GM21360 (cell line): ENCODE data around the gene BCAM.
"Not testable (repeated sequence)": the region's sequence is repeated elsewhere in the genome, so short reads cannot be mapped to it uniquely, and the experiment has no call there.

ENCODE experiments used
- ATAC-seq: cut with Tn5 transposase; IDR thresholded peaks from one replicate; pipeline ENCODE4 v1.9.1; 2021; ENCODE audit warnings: mild to moderate bottlenecking, moderate library complexity; ENCODE audit not compliant: unreplicated experiment

BCAM gene

GRCh38 chr19:44814517-44814916 lies 5.6 kb downstream of the BCAM start:
- no peak for ATAC-seq

GRCh38 chr19:44816301-44816700 lies 7.4 kb downstream of the BCAM start:
- ATAC-seq = no peak

- no peak for ATAC-seq
Observed at GRCh38 chr19:44817725-44818465, 9.0 kb downstream of the BCAM start.

GRCh38 chr19:44818466-44819031 lies 9.6 kb downstream of the BCAM start:
- ATAC-seq = no peak

DNA sequence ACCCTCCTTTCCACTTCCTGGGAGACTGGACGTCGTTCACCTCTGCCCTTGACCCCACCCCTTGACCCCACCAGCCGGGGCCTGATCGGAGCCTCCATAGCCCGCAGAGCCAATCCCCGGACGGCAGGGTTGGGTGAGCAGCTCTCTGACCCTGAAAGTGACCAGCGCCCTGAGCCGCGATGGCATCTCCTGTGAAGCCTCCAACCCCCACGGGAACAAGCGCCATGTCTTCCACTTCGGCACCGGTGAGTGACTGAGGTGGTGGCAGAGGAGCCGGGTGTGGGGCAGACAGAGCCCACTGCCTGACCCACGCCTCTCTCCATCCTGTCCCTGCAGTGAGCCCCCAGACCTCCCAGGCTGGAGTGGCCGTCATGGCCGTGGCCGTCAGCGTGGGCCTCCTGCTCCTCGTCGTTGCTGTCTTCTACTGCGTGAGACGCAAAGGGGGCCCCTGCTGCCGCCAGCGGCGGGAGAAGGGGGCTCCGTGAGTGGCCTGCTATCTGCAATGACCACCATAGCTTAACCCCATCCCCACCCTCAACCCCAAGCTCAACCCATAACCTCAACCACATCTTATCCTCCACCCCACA lies 10.4 kb downstream of the BCAM start:
- ATAC-seq = no peak

GRCh38 chr19:44820648-44821609 lies 12.0 kb downstream of the BCAM start:
- ATAC-seq = no peak

- ATAC-seq = no peak
Observed at GRCh38 chr19:44822177-44822576, 13.3 kb downstream of the BCAM start.

GRCh38 chr19:44822670-44823372 lies 13.9 kb downstream of the BCAM start:
- no peak for ATAC-seq

DNA sequence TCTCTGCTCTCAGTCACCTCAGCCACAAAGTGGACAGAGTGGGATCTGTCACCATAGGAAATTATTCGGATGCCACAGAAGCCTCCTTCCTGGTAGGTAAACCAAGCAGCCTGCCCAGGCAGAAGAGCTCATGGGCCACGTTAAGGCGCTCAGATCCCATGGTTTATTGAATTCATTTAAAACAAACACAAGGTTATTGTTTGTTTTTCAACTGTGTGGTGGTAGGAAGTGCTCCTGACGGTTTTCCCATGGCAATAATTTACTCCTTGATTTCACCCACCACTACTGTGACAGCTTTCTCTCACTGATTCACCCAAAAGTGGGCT lies 14.4 kb downstream of the BCAM start:
- no peak for ATAC-seq

DNA sequence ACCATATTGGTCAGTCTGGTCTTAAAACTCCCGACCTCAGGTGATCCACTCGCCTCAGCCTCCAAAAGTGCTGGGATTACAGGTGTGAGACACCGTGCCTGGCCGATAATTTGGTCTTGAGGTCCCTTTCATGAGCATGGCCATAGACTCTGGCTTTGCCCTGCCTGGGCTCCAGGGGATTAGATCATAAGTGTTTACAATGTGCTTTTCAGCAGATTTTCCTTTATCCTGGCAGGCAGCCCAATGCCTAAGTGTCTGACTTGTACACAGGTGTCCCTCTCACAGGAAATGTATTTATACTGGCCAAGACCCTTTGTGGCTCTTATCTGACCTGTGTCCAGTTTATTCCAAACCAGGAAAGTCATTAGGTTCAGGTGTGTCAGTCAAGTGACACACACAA lies 15.9 kb downstream of the BCAM start:
- ATAC-seq = no peak

DNA sequence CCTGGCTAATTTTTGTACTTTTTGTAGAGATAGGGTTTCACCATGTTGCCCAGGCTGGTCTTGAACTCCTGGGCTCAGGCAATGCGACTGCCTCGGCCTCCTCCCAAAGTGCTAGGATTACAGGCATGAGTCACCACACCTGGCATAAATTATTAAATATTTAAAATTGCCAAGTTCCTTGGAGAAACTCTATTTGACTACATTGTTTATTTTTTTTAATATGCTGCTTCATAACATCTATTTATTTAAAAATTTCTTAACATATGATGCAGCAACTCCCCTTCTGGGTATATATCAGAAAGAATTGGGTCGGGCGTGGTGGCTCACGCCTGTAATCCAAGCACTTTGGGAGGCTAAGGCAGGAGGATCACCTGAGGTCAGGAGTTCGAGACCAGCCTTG lies 24.0 kb downstream of the BCAM start:
- ATAC-seq = not testable (repeated sequence)

GRCh38 chr19:44834399-44834798 lies 25.5 kb downstream of the BCAM start:
- not testable (repeated sequence) for ATAC-seq

DNA sequence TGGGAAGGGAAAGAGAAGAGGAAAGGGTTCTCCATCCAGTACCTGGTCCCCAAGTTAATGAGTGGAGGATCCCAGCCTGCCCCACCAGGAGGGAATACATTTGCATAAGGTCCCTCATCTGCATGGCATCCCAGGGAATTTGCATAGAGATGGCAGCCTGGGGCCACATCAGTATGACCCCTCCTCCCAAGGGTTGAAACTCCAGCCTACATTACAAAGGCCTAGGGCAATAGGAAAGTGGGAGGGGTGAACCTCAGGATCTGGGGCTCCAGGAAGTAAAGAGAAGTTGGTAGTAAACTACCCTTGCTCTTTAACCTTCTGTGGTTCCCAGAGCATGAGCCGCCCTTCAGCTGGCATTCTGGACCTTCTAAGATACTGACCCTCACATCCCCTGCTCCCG lies 30.4 kb downstream of the BCAM start:
- ATAC-seq = no peak

GRCh38 chr19:44840811-44841210 lies 31.9 kb downstream of the BCAM start:
- ATAC-seq = no peak

DNA sequence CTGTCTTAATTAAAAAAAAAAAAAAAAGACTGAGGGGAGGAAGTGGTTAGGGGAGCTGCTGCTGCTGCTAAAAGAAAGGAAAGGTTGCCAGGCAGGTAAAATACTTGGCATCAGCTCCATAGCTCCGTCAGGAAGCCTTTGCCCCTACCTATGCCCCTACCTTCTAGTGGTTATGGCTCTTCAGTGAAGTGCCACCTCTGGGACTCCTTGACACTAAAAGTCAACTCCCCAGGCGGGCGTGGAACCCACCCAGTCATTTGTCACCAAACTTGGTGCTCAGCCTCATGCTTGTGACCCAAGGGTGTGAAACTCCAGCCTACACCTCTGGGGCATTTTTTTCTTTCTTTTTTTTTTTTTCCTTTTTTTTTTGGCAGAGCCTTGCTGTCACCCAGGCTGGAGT lies 32.3 kb downstream of the BCAM start:
- ATAC-seq = no peak

DNA sequence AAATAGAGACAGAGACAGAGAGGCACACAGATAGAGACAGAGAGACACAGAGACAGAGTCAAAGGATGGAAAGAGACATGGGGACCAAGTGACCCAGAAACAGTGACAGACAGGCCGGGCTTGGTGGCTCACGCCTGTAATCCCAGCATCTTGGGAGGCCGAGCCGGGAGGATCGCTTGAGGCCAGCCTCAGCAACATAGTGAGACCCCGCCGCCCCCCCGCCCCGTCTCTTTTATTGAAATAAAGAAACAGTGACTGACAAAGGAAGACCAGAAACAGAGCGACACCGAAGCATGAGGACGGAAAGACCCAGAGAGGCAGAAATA lies 36.3 kb downstream of the BCAM start:
- no peak for ATAC-seq

DNA sequence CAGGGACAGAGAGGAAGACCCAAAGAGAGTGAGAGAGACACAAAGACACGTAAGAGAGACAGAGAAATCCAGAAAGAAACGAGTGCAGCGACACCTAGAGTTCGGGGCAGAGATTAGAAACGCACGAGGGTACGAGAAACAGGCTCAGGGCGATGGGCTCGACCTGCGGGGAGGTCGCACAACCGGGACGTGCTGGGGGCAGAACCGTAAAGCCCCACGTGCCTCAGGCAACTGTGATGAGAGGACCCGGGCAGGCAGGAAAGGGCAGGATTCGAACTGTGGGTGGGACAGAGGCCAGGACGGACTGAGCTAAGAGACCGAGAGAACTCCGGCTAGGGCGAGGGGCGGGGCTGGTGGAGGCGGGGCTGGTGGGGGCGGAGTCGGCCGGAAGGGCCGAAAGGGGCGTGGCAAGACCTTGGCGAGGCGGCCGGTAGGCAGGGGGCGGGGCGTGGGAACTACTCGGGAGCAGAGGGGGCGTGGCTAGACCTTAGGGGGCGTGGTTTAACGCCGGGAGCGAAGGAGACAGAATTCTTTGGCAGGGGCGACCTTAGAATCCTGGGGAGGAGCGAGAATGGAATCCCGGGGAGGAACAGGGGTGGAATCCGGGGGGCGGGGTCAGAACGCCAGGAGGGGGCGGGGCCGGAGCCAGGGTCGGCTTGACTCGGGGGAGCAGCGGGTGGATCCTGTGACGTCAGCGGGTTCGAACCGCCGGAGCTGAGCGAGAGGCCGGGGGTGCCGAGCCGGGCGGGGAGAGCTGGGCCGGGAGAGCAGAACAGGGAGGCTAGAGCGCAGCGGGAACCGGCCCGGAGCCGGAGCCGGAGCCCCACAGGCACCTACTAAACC lies 36.9 kb downstream of the BCAM start, which contains the start of gene NECTIN2:
Gene NECTIN2, plus strand, starts transcription at position 686 of the 843 bp plus-strand sequence. CDS start 229 bp downstream, outside the sequence.
- peak; percentile 39 for ATAC-seq

DNA sequence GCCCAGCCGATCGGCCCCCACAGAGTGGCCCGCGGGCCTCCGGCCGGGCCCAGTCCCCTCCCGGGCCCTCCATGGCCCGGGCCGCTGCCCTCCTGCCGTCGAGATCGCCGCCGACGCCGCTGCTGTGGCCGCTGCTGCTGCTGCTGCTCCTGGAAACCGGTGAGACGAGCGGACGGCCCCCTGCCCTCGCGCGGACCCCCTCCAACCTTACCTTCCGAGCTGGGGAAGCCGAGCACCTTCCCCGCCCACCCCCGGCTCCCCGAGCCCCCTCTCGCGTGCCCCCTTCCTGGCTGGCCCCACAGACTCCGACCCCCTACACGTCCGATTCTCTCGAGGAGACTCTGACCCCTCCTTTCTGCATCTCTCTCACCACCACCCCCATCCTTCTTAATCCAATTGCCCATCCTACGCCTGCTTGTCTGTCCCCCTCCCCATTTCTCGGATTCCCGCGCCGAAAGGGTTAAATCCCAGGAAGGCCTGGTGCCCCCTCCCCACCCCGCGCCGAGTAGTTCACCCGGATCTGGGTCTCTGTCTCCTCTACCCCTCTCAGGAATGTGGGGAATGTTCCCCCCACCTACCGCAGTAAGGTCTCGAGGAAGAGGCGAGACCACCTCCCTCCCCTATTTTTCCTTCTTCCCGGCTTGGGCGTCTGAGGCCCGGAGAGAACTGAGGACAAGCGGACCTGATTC lies 37.7 kb downstream of the BCAM start:
- ATAC-seq = peak; percentile 8
